HG02763 (cell line): Measurements from ENCODE around the gene ATG16L2.

Source experiments
- ATAC-seq: cut with Tn5 transposase; IDR thresholded peaks from one replicate; pipeline ENCODE4 v1.9.1; 2021; ENCODE audit warnings: mild to moderate bottlenecking, moderate library complexity; ENCODE audit not compliant: unreplicated experiment

The ATG16L2 gene, protein sequence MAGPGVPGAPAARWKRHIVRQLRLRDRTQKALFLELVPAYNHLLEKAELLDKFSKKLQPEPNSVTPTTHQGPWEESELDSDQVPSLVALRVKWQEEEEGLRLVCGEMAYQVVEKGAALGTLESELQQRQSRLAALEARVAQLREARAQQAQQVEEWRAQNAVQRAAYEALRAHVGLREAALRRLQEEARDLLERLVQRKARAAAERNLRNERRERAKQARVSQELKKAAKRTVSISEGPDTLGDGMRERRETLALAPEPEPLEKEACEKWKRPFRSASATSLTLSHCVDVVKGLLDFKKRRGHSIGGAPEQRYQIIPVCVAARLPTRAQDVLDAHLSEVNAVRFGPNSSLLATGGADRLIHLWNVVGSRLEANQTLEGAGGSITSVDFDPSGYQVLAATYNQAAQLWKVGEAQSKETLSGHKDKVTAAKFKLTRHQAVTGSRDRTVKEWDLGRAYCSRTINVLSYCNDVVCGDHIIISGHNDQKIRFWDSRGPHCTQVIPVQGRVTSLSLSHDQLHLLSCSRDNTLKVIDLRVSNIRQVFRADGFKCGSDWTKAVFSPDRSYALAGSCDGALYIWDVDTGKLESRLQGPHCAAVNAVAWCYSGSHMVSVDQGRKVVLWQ

DNA sequence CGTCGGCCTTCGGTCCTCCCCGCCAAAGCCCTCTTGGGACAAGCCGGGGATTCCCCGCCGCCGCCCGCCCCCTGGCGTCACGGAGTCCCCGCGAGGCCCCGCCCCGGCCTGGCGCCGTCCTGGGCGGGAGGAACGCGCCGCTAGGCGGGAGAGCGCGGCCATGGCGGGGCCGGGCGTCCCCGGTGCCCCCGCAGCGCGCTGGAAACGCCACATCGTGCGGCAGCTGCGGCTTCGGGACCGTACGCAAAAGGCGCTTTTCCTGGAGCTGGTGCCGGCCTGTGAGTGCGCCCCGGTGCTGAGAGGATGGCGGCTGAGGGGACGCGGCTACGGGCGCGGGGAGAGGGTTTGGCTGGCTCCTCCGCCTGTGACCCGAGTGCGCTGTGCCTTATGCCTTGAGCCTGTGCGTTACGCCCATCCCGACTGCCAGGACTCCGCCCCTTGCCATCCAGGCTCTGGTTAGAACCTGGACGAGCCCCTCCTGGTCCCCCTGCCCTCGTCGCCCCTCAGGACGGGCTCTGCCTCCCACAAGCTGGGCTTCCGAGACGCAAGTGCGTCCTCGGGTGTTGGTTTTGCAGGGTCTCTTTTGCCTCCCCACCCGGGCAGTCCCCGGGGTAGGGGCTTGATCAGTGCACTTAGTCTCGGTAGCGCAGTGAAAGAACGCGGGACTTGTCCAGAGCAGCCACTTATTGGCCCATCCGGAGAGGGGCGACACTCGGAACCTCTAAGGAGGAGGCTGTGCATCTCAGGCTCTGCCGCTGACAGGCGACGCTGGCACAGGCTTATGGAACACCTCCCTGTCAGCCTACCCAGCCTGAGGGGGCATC is at the start of gene ATG16L2:
ATG16L2 (plus strand) TSS at position 126 of the 824 bp plus-strand sequence; CDS start at position 161, 35 bp downstream.
- ATAC-seq: peak; percentile 57

DNA sequence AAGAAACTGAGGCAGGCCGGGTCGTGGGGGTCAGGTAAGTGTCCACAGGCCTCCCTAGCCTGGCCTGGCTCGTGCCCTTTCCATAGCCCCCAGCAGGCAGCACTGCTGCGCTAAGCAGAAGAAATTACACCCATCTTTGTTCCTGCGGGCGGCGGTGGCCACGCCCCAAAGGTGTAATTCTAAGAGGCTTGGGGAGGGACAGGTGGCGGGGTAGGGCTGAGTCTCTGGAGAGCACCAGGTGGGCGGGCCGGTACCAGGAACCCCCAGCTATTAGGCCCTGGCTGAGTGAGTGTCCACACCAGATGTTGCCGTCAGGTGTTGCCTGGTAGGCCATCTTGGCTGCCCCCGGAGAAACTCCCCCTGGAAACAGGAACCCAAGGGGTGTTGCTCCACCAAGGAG is 49.7 kb upstream of the ATG16L2 start:
- ATAC-seq: no peak

DNA sequence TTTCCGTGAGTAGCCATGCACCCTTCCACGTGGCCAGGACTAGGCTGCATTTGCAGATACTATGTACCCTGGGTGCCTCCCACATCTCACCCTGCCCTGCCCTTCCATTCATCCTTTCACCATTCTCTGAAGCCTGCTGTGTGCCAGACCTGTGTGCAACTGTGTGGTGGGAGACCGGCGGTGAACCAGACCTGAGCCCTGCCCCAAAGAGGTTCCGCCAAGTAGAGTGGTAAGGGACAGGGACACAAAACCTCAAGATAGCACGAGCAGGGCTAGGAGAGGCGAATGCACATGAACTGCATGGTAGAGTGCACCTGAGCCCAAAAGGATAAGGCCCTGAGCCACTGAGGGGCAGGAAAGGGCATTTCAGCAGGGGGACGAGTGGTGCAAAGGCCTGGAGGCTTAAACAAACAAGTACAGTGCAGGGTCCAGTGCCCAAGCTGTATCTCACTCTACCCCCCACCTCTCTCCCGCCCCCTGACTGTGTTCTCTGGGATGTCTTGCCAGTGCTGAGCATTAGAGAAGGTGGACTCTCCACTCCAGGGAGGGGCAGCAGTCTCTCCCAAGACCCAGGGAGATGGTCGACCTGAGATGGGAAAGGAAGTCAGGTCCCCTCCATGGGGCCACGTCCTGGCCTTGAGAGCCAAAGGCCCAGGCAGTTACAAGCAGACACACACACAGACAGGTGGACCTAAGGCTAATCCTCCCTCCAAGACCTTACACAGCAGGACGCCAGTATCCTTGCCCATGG is 47.9 kb upstream of the ATG16L2 start:
- ATAC-seq: no peak

DNA sequence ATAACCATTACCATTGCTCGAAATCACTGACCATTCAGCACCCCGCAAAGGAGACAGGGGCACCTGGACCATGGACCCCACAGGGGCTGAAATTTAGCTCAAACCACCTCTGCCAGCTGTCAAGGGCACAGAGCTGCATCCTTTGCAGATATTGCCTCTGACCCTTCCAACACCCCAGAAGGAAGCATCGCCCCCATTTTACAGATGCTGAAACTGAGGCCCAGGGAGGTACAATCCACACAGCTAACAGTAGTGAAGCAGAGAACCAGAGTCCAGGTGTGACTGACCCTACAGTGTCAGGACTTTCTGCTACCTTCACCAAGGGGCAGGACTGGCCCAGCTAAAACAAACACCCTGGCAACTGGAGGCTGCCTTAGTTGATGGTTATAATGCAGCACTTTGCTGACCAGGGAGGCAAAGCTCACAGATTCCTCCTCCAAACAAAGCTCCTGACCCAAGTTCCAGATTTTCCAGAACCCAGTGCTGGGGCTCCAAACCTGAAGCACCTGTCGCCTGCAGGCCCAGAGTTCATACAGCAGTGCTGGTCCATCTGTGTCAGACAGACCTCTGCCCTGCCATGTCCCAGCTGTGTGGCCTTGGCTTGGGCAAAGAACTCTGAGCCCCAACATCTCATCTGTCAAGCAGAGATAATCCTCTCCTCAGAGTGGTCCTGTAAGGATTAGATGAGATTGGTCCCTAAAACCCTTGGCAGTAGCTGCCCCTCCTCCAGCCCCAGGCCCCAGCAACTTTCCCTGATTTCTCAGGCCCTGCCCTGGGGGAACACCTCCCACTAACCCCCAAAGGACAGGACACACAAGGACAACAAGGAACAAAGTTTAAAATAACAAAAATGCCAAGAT is 46.8 kb upstream of the ATG16L2 start:
- no peak for ATAC-seq

DNA sequence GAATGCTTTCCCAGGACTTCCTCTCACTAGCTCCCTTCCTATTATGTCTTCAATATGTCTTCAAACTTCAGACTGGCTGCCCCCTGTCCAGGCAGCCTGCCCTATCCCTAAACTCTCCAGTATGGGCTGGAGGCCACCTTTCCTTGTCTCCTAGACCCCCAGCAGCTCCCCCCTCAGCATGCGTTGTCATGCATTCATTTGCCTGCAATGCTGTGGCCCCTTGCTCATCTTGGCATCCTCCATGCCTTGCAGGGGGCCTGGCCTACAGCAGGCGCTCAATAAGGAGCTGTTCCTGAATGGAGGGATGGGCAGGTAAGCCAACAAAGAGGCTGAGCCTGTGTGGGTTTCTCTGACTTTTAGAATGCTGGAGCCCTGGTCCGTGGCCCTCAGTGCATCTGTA is 45.6 kb upstream of the ATG16L2 start:
- ATAC-seq: no peak

DNA sequence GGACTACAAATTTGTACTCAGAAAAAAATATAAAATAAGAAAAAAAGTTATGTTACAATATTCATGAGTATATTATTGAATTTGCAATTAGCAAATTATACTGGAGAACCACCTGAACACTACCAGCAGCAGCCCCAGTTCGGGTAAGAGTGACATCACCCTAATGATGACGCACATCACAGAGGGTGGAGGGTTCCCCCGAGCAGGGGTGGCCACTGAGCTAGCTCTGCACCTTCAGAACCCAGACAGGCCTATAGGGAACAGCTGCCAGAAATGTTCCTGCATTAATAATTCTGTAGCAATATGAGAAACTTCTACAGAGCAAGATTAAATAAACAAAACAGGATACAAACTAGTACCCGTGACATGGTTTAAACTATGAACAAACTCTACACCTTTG is 44.5 kb upstream of the ATG16L2 start:
- no peak for ATAC-seq

DNA sequence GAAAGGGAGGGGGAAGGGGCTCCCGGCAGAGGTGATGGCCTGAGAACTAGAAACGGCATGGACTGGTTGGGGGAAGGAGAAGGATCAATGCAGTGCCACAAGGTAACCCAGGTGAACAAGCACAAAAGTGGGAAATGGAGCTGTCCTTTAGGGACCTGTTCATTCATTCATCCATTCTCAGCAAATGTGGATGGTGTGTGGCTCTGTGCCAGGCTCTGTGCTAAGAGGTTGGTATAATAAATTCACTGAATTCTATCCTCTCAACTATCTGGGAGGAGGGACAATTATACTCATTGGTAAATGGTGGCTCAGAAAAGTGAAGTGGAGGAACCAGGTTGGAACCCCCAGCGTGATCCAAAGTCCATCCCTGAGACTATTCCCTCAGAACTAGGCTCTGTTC is 43.4 kb upstream of the ATG16L2 start:
- no peak for ATAC-seq

DNA sequence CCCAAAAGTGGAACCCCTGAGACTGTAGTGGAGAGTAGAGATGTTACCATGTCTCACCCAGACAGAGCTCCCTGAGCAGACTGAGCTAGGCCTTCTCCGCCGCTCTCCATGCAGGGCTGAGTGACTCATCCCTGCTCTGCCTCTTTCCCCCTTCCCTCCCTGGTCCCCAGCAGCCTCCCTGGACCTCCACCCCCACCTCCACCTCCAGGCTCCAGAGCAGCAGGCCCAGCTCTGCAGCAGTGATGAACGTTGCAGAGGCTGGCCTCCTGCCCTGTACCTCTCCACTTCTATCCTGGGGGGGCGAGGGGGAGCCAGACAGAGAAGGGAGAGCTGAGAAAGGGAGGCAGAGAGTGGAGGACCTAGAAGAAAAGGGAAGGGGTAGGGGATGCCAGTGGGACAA is 42.7 kb upstream of the ATG16L2 start:
- ATAC-seq: no peak

DNA sequence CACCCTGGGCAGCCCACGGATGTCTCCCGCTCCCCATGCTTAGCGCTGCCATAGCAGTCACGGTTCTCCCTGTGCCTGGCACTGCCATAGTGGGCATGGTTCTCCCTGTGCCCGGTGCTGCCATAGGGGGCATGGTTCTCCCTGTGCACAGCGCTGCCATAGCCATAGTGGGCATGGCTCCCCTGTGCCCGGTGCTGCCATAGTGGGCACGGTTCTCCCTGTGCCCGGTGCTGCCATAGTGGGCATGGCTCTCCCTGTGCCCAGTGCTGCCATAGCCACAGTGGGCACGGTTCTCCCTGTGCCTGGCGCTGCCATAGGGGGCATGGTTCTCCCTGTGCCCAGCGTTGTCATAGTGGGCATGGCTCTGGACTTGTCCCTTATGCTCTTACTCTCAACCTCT is 42.2 kb upstream of the ATG16L2 start:
- no peak for ATAC-seq

DNA sequence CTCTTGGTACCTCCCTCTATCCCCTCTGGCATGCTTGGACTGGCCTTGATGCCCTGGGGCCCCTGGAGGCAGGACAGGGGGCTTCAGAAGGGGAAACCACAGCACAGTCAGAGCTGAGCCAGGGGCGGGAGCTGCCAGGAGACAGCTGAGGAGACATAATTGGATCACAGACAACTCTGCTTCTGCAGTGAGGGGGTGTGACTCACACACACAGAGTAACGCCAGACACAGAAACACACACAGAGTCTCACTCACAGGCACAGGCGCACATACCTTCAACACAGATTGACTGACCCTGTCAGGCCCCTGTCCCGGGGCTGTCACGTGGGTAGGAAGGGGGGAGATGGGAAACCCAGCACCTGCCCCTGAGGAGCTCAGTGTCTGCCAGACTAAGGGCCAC is 40.9 kb upstream of the ATG16L2 start:
- no peak for ATAC-seq

DNA sequence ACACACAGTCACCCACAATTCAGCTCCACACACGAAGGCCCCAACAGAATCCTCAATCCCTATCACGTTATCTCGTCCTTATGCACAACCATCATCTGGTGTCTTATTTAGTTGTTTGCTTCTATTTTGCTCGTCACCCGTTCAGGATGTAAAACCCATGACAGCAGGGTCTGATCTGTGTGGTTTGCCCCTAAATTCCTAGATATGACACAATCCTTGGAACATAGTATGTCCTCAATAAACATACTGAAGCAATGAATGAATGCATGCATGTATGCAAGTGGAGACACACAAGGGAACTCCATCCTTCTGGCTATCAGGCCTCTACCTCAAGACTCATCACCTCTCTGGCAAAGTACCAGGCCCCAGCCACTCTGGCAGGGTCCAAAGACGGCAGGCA is 40.5 kb upstream of the ATG16L2 start:
- no peak for ATAC-seq

DNA sequence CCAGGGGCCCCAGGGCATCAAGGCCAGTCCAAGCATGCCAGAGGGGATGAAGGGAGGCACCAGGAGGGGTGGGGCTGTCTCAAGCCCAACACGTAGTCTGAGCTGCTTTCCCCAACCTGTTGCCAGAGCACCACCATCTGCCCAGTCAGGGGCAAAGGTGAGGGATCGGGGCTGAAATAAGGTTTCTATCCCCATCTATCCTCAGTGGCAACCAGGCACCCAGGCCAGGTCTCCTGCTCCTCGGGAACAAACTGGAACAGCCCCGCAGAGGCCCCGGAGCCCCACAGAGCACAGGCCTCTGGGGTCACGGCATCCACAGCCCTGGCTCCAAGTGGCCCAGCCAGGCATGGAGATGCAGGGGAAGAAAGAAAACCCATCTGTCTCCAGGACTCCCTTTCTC is 39.7 kb upstream of the ATG16L2 start:
- ATAC-seq: no peak

DNA sequence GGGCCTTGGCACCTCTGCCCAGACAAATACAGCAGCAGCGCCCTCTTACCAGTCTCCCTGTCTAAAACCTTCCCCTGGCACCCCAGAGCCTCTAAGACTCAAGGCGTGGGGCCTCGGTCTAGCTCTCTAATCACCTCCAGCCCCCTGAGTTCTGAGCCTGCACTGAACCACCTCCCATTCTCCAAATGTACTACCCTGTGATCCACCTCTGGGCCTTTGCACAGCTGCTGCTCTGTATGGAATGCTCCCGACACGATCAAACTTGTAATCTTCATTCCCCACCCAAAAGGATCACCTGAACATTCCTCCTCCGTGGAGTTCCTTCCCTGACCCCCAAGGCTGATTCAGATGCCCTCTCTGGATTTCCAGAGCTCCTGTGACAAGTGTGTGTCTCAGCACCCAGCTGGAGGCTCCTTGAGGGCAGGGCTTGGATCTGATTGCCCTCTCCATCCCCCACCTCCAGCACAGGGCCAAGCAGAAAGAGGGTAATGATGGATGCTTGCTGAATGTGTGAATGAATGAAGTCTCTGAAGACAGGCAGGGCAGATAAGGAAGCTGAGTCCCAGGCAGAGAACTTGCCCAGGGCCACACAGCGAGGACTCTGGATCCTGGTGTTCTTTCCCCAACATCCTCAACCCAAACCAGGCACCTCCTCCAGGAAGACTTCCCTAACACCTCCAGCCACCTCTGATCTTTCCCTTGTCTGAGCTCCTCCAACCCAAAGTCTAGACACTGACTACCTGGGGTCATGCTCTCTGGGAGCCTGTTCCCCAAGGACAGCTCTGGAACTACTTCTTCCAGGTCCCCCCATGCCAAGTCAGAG is 38.7 kb upstream of the ATG16L2 start:
- ATAC-seq: no peak

DNA sequence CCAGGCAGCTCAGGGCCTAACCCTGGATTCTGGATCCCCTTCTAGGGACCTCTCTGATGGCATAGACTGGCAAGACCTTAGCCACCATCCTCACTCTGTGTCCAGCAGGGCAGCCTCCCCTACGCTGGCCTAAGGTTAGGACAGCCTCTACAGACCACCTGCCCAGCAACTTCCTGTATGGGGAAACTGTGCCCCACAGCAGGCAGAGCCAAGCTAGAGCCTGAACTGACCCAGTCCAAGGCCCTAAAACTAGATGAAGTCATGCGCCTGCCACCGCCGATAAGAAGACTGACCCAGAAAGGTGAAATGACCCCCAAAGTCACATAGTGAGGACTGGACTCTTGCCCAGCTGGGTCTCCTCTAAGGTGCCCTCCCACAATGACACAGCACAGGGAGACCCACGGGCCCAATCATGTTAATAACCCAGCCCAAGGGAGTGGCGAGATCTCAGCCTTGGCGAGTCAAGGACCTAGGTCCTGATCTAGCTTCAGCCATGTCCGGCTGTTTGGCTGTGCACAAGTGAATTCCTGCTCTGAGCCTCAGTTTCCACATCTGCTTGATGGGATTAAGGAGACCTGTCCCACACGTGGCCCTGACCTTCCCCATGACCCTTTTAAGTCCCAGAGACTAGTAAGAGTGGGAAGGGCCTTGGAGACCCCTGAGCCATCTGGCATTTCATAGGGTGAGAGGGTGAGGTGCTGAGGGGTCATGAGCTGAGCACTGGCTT is 37.9 kb upstream of the ATG16L2 start:
- ATAC-seq: no peak

DNA sequence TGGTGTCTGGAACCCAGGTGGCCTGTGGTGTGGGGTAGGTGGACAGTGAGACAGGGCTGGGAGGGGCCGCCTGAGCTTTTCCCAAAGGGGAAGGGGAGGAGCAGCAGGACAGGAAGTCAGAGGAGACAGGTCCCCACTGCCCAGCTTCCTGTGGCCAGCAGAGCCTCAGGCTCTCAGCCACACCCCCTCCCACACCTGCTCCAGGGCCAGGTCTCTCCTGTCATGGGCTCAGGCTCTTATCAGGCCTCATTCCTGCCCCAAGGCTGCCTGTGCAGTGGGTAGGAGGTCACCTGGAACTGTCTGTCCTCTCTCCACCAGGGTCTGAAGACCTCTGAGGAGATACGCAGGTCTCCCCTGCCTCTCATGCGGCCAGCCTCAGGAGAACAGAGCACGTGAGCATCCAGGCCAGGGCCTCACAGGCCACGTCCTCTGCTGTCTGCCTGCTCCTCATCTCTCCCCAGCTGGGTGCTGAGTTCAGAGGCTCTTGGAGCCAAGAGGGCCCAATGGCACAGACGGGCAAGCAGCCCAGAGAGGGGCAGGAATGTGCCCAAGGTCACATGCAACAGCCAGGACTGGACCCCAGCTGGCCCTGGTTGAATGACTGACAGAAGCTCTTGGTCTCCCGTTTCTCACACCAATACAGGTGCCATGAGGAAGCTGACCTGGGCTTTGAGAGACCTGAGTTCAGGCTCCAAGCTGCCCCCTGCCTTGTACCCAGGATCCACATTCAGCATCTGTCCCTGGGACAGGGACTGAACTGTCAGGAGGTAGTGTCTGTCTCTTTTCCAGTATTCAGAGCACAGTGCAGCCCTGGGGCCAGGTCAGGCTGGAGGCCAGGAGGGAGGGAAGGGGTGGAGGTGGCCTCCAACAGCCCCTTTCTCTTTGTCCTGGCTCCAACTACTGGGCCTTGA is 37.1 kb upstream of the ATG16L2 start:
- ATAC-seq: no peak

DNA sequence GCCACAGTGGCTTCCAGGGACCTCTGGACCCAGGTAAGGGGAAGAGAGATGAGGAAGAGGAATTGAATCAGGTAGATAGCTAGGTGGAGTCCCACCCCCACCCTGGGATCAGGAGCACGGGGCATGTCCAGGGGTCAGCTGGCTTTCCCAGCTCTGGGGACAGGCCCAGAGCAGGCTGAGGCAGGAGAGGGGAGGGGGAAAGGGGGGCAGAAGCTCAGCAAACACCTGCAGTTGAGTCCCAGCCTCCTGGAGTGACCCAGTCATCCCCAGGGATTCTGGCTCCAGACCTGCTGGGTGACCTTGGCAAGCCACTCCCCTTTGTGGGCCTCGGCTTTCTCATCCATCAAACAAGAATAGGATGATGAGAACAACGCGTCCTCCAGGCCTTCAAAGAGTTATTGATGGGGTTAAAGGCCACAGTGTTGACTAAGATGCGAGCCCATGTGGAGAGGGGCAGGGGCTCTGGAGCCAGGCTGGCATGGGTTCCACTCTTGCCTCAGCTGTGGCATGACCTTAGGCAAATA is 36.4 kb upstream of the ATG16L2 start:
- no peak for ATAC-seq
